Astrocyte of the cerebellum (primary cell): Measurements from ENCODE around the gene CXCR6.
"Not testable (repeated sequence)": the region's sequence is repeated elsewhere in the genome, so short reads cannot be mapped to it uniquely, and the experiment has no call there.

Source experiments
- DNase-seq: peaks from one replicate; pipeline ENCODE4 v3.0.0-alpha.2; 2011; ENCODE audit warnings: low read depth
- H3K4me3 ChIP-seq: 2 replicates; pipeline ENCODE4 v1.5.1; 2011; ENCODE audit warnings: mild to moderate bottlenecking, low read depth, low read length, moderate library complexity
- CTCF ChIP-seq: IDR thresholded peaks from 2 replicates; pipeline ENCODE4 v1.5.1; 2012; ENCODE audit warnings: low read length, low read depth, moderate library complexity, mild to moderate bottlenecking; ENCODE audit errors: missing control alignments
- in situ Hi-C: cut with HindIII; loops from 2 replicates; pipeline ENCODE4 v1.10.0; 2017; ENCODE audit warnings: low sequenced_read_pairs

The CXCR6 gene

GRCh38 chr3:45992821-45993221 is 49.6 kb downstream of the CXCR6 start:
- no peak overlapping the region for H3K4me3 ChIP-seq
- no peak for TF ChIP-seq CTCF
- in situ Hi-C loops, result no loop called here
- DNase-seq, result peak; percentile 96

DNA sequence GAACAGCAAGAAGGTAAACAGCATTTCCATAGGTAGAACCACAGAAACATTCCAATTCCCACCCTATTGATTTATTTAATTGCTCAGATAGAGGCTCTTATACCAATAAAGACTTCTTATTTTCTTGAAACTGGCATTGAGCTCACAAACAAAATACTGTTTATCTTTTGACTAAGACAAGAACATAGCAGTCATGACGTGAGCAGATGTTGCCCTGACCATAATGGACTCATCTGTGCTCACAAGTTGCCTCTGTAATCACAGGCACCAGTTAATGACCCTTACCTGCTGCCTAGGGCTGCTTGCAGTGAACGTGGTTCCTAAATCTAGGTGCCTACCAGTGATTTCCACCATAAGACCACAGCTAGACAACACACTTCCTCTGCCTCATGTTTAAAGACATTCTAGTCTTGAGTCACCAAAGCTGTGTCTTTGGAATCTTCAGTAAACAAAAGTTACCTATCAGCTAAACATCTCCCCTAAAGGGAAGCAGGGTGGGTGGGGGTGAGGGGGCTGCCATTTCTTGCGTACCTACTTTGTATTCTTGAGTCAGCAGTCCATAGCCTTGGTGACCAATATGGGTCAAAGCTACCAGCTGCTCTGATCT is 50.3 kb downstream of the CXCR6 start:
- in situ Hi-C loops, result no loop called here
- no peak overlapping the region for H3K4me3 ChIP-seq
- TF ChIP-seq CTCF, result no peak
- DNase-seq, result no peak

GRCh38 chr3:45994419-45995235 is 51.4 kb downstream of the CXCR6 start:
- in situ Hi-C loops, result no loop called here
- TF ChIP-seq CTCF, result no peak
- H3K4me3 ChIP-seq, result peak overlapping the region; percentile 93
- DNase-seq, result no peak

GRCh38 chr3:45995236-45996192 is 52.2 kb downstream of the CXCR6 start, which contains the start of gene FYCO1:
FYCO1 (minus strand) TSS chr3:45995824; CDS start chr3:45984910, 10,914 bp downstream.
- in situ Hi-C loops, result no loop called here
- DNase-seq, result peak; percentile 60
- no peak for TF ChIP-seq CTCF
- peak within 1 kb of the TSS; percentile 93 for H3K4me3 ChIP-seq

GRCh38 chr3:45997499-45997898 is 54.2 kb downstream of the CXCR6 start:
- H3K4me3 ChIP-seq, in situ Hi-C loops, DNase-seq: not testable (repeated sequence)

DNA sequence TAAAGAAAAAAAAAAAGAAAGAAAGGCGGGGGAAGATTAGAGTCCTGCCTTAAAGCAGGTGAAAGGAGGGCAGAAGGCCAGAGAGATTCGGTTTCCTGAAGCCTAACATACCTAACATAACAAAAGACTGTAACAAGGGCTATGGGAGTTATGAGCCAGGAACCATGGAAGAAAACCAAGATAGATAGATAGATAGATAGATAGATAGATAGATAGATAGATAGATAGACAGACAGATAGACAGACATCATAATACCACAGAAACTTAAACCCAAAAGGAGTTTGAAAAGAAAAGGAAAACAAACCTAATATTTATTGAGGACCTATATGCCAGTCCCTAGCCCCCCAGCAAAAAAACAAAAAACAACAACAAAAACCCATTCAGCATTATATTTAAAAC is 54.7 kb downstream of the CXCR6 start:
- no peak for DNase-seq
- no peak for TF ChIP-seq CTCF
- H3K4me3 ChIP-seq, result no peak overlapping the region
- in situ Hi-C loops, result no loop called here
